Posterior cingulate gyrus (tissue), 11 donors: ENCODE results near the gene FRMD3.

Experiments
- DNase-seq, 10 donors: peaks; one replicate each; pipeline versions ENCODE4 v3.0.0 to v3.0.0-alpha.2; 2020 to 2021; ENCODE audit warnings: mixed read lengths in 3 of 10
- intact Hi-C: fragments of 100-400 bp; cut with DNase I; formaldehyde crosslinking; loops from one replicate; pipeline ENCODE4 v1.15.1; 2023

Gene FRMD3

GRCh38 chr9:83475741-83476140 is 62.5 kb downstream of the FRMD3 start:
- no peak for DNase-seq
- intact Hi-C loops: no loop called here

- DNase-seq: no peak
- intact Hi-C loops: no loop called here
Measured at GRCh38 chr9:83474631-83475030, 63.6 kb downstream of the FRMD3 start.

GRCh38 chr9:83473488-83473971 is 64.7 kb downstream of the FRMD3 start:
- DNase-seq: no peak
- intact Hi-C loops: no loop called here

GRCh38 chr9:83472764-83473163 is 65.4 kb downstream of the FRMD3 start:
- DNase-seq: no peak
- intact Hi-C loops: no loop called here

GRCh38 chr9:83472221-83472665 is 66.0 kb downstream of the FRMD3 start:
- no peak for DNase-seq
- intact Hi-C loops: no loop called here

GRCh38 chr9:83471241-83471640 is 67.0 kb downstream of the FRMD3 start:
- DNase-seq: no peak
- intact Hi-C loops: no loop called here

- intact Hi-C loops: no loop called here
- DNase-seq: no peak
Measured at GRCh38 chr9:83469722-83470121, 68.5 kb downstream of the FRMD3 start.

- DNase-seq: no peak
- intact Hi-C loops: no loop called here
Measured at GRCh38 chr9:83468821-83469220, 69.4 kb downstream of the FRMD3 start.

- intact Hi-C loops: no loop called here
- no peak for DNase-seq
Measured at GRCh38 chr9:83466877-83467276, 71.3 kb downstream of the FRMD3 start.

GRCh38 chr9:83466351-83466750 is 71.8 kb downstream of the FRMD3 start:
- no peak for DNase-seq
- intact Hi-C loops: no loop called here

GRCh38 chr9:83459830-83460229 is 78.4 kb downstream of the FRMD3 start:
- DNase-seq: no peak
- intact Hi-C loops: no loop called here

GRCh38 chr9:83458530-83458929 is 79.7 kb downstream of the FRMD3 start:
- intact Hi-C loops: no loop called here
- DNase-seq: no peak

GRCh38 chr9:83457005-83457404 is 81.2 kb downstream of the FRMD3 start:
- no peak for DNase-seq
- intact Hi-C loops: no loop called here

GRCh38 chr9:83456226-83456625 is 82.0 kb downstream of the FRMD3 start:
- DNase-seq: no peak
- intact Hi-C loops: no loop called here

GRCh38 chr9:83454076-83454475 is 84.1 kb downstream of the FRMD3 start:
- DNase-seq: no peak
- intact Hi-C loops: no loop called here

GRCh38 chr9:83451308-83451707 is 86.9 kb downstream of the FRMD3 start:
- DNase-seq: no peak
- intact Hi-C loops: no loop called here

- no peak for DNase-seq
- intact Hi-C loops: no loop called here
Measured at GRCh38 chr9:83449983-83450382, 88.2 kb downstream of the FRMD3 start.

- no peak for DNase-seq
- intact Hi-C loops: no loop called here
Measured at GRCh38 chr9:83449166-83449565, 89.0 kb downstream of the FRMD3 start.

GRCh38 chr9:83448626-83449025 is 89.6 kb downstream of the FRMD3 start:
- no peak for DNase-seq
- intact Hi-C loops: no loop called here

GRCh38 chr9:83447351-83447750 is 90.8 kb downstream of the FRMD3 start:
- no peak for DNase-seq
- intact Hi-C loops: no loop called here

- intact Hi-C loops: no loop called here
- no peak for DNase-seq
Measured at GRCh38 chr9:83445703-83446265, 92.4 kb downstream of the FRMD3 start.

- no peak for DNase-seq
- intact Hi-C loops: no loop called here
Measured at GRCh38 chr9:83444110-83444509, 94.1 kb downstream of the FRMD3 start.

GRCh38 chr9:83441390-83441789 is 96.8 kb downstream of the FRMD3 start:
- DNase-seq: no peak
- intact Hi-C loops: no loop called here
